Endodermal cell (in vitro differentiated cells): Measurements from ENCODE around the gene WASHC2A. TPM values are rescaled to one million over a fixed set of nuclear protein-coding genes. Genes with fewer than 3 reads are reported as not detected.
A peak's percentile ranks its signal among the peaks of the same experiment; 100 is the strongest.
"Not testable (repeated sequence)": the region's sequence is repeated elsewhere in the genome, so short reads cannot be mapped to it uniquely, and the experiment has no call there.

Experiments
- DNase-seq: peaks from one replicate; pipeline ENCODE4 v3.0.0-alpha.2; 2017
- H3K27ac ChIP-seq: 2 replicates; pipeline ENCODE4 v1.5.1; 2013; ENCODE audit warnings: mild to moderate bottlenecking, low read depth, low read length, moderate library complexity
- H3K27me3 ChIP-seq: 2 replicates; pipeline ENCODE4 v1.6.1; 2013; ENCODE audit warnings: mild to moderate bottlenecking, low read length, moderate library complexity; ENCODE audit not compliant: insufficient read depth, control insufficient read depth, poor library complexity, severe bottlenecking
- H3K36me3 ChIP-seq: 2 replicates; pipeline ENCODE4 v1.7.0; 2013; ENCODE audit warnings: mild to moderate bottlenecking, low read length, moderate library complexity; ENCODE audit not compliant: control insufficient read depth, insufficient read depth
- H3K4me1 ChIP-seq: one replicate; pipeline ENCODE4 v1.7.0; 2013; ENCODE audit warnings: low read length; ENCODE audit not compliant: control insufficient read depth, insufficient read depth
- H3K4me3 ChIP-seq: 2 replicates; pipeline ENCODE4 v1.5.1; 2013; ENCODE audit warnings: mild to moderate bottlenecking, low read length, moderate library complexity
- H3K9ac ChIP-seq: 2 replicates; pipeline ENCODE4 v1.6.1; 2013; ENCODE audit warnings: mild to moderate bottlenecking, low read length, moderate library complexity; ENCODE audit not compliant: poor library complexity, severe bottlenecking; ENCODE audit errors: extremely low read depth
- H3K9me3 ChIP-seq: 2 replicates; pipeline ENCODE4 v1.6.1; 2013; ENCODE audit warnings: mild to moderate bottlenecking, low read length, moderate library complexity; ENCODE audit not compliant: control insufficient read depth
- H3K27ac Mint-ChIP-seq: 2 replicates; pipeline ENCODE4 v1.8.0; 2020; ENCODE audit warnings: mixed read lengths
- H3K27me3 Mint-ChIP-seq: 2 replicates; pipeline ENCODE4 v1.8.0; 2021; ENCODE audit warnings: mild to moderate bottlenecking, mixed read lengths; ENCODE audit not compliant: insufficient read depth
- H3K36me3 Mint-ChIP-seq: 2 replicates; pipeline ENCODE4 v1.8.0; 2020; ENCODE audit warnings: low read depth, mixed read lengths
- H3K4me1 Mint-ChIP-seq: 2 replicates; pipeline ENCODE4 v1.8.0; 2020; ENCODE audit warnings: mixed read lengths
- H3K4me3 Mint-ChIP-seq: 2 replicates; pipeline ENCODE4 v1.8.0; 2020; ENCODE audit warnings: mild to moderate bottlenecking, moderate library complexity, mixed read lengths
- H3K9me3 Mint-ChIP-seq: 2 replicates; pipeline ENCODE4 v1.8.0; 2020; ENCODE audit warnings: mild to moderate bottlenecking, mixed read lengths
- CTCF ChIP-seq: fragments of 200-600 bp; sonication (generic); conservative IDR thresholded peaks from 2 replicates; pipeline ENCODE4 v1.5.0; 2021; ENCODE audit warnings: antibody characterized with exemption, mild to moderate bottlenecking
- WGBS, 2 experiments: methylation state at CpG; one replicate each; pipeline versions ENCODE4 v1.1.5 to v1.1.7; 2013; ENCODE audit warnings: missing lambda C conversion rate in 2 of 2, mixed read lengths in 1 of 2; ENCODE audit not compliant: insufficient coverage in 1 of 2, insufficient read length in 1 of 2; 5-methylcytosine and 5-hydroxymethylcytosine counted together
- total RNA-seq, 2 donors: library from RNA; stranded (reverse); fragmentation: NEBNext Ultra II Directional in 1 of 2; extraction: Animal tissue kit (Norgen Biotek cat#: 25700) in 1 of 2; gene quantifications; 2 replicates in 1 of 2; 3 replicates in 1 of 2; pipeline ENCODE4 v1.2.1, GENCODE V29; 2021

WASHC2A gene
- total RNA-seq, 2 donors from 2014 or later: 35.4 to 49.9 TPM

- Histone ChIP-seq H3K9ac (no peak overlapping the region), H3K36me3 (no peaks in the 10 kb centered on the region), H3K9me3 (no peaks in the 10 kb centered on the region), H3K27me3 (no peaks in the 10 kb centered on the region), H3K27ac (no peak overlapping the region), H3K4me1 (no peaks in the 10 kb centered on the region), H3K4me3 (no peak overlapping the region)
- Mint-ChIP-seq H3K4me1 (no peaks in the 10 kb centered on the region), H3K27ac (no peak overlapping the region), H3K27me3 (peaks cover 24% of the 10 kb centered on the region), H3K4me3 (peak overlapping the region; percentile 42), H3K9me3 (no peaks in the 10 kb centered on the region), H3K36me3 (no peaks in the 10 kb centered on the region)
- peak; percentile 34 for TF ChIP-seq CTCF
- DNase-seq: peak; percentile 87
- WGBS, 2 experiments: 35 to 67% methylated on average over 28 to 34 of the region's 34 CpGs
These were observed 85.1 kb downstream of the WASHC2A start for GRCh38 chr10:50152792-50153272.

GRCh38 chr10:50157868-50158267 lies 90.1 kb downstream of the WASHC2A start:
- H3K4me1 Mint-ChIP-seq, H3K36me3 Mint-ChIP-seq, DNase-seq, H3K4me3 Mint-ChIP-seq, H3K9me3 ChIP-seq, H3K36me3 ChIP-seq, H3K4me1 ChIP-seq, H3K27ac Mint-ChIP-seq, H3K27me3 ChIP-seq, H3K9ac ChIP-seq, H3K9me3 Mint-ChIP-seq, H3K4me3 ChIP-seq, H3K27ac ChIP-seq: not testable (repeated sequence)
- peaks cover 22% of the 10 kb centered on the region for H3K27me3 Mint-ChIP-seq

- H3K27me3 ChIP-seq, H3K9ac ChIP-seq, H3K27ac Mint-ChIP-seq, H3K9me3 Mint-ChIP-seq, H3K4me1 Mint-ChIP-seq, H3K4me3 Mint-ChIP-seq, H3K36me3 ChIP-seq, H3K4me1 ChIP-seq, H3K27ac ChIP-seq, H3K9me3 ChIP-seq, H3K4me3 ChIP-seq, DNase-seq, H3K36me3 Mint-ChIP-seq: not testable (repeated sequence)
- 97 to 100% methylated on average over 1 to 2 of the region's 2 CpGs for WGBS, 2 experiments
- H3K27me3 Mint-ChIP-seq: peaks cover 11% of the 10 kb centered on the region
These were observed 92.1 kb downstream of the WASHC2A start for GRCh38 chr10:50159856-50160255.

GRCh38 chr10:50165038-50165437 lies 97.3 kb downstream of the WASHC2A start:
- H3K4me1 ChIP-seq, H3K36me3 Mint-ChIP-seq, H3K27me3 ChIP-seq, H3K9me3 Mint-ChIP-seq, H3K9ac ChIP-seq, H3K27ac ChIP-seq, H3K27me3 Mint-ChIP-seq, H3K4me3 ChIP-seq, H3K4me3 Mint-ChIP-seq, H3K27ac Mint-ChIP-seq, DNase-seq, H3K9me3 ChIP-seq, H3K4me1 Mint-ChIP-seq, H3K36me3 ChIP-seq: not testable (repeated sequence)
- 96% methylated on average over 2 of the region's 2 CpGs; no CpG with 5 or more reads in 1 of the 2 experiments for WGBS, 2 experiments

- H3K27ac Mint-ChIP-seq, H3K4me1 ChIP-seq, H3K27me3 ChIP-seq, H3K36me3 Mint-ChIP-seq, H3K4me1 Mint-ChIP-seq, H3K27ac ChIP-seq, DNase-seq, H3K9me3 ChIP-seq, H3K4me3 ChIP-seq, H3K27me3 Mint-ChIP-seq, H3K4me3 Mint-ChIP-seq, H3K36me3 ChIP-seq, H3K9me3 Mint-ChIP-seq, H3K9ac ChIP-seq: not testable (repeated sequence)
- WGBS, 2 experiments: 88% methylated on average over 1 of the region's 3 CpGs; no CpG with 5 or more reads in 1 of the 2 experiments
These were observed 100.1 kb downstream of the WASHC2A start for GRCh38 chr10:50167833-50168232.

DNA sequence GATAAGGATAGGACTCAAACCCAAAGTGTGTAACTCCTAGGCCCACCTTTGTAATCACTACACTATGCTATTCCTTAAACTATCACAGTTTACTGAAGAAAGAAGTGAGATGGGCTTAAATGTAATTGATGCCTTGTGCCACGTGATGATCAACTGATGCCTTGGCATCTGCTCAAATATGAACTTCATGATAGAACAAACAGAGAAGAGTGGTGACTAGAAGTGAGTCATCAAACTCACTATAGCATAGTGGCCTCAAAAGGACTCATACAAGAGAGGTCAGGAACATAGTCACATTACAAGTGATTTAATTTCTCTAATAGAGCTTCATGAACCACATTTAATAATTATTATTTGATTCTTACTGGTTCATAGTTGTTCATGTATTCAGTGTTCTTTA lies 101.8 kb downstream of the WASHC2A start:
- not testable (repeated sequence) for H3K4me3 Mint-ChIP-seq, H3K9ac ChIP-seq
- 80% methylated on average over 1 of the region's 1 CpG; no CpG with 5 or more reads in 1 of the 2 experiments for WGBS, 2 experiments

More for the DNA sequence above, 101.8 kb downstream of the WASHC2A start:
- not testable (repeated sequence) for H3K9me3 ChIP-seq, H3K4me1 Mint-ChIP-seq, H3K27me3 ChIP-seq, H3K36me3 Mint-ChIP-seq, H3K9me3 Mint-ChIP-seq, H3K4me1 ChIP-seq, DNase-seq, H3K36me3 ChIP-seq, H3K27me3 Mint-ChIP-seq, H3K27ac Mint-ChIP-seq, H3K27ac ChIP-seq, H3K4me3 ChIP-seq
